Type B pancreatic cell (in vitro differentiated cells): ENCODE measurements around the gene COL4A2. TPM values are rescaled to one million over a fixed set of nuclear protein-coding genes. Genes with fewer than 3 reads are reported as not detected.

ENCODE experiments used
- DNase-seq: peaks from one replicate; pipeline ENCODE4 v3.0.0; 2021; ENCODE audit warnings: mixed read lengths; ENCODE audit not compliant: unreplicated experiment; ENCODE audit errors: extremely low spot score
- H3K27ac Mint-ChIP-seq: 2 replicates; pipeline ENCODE4 v1.8.0; 2021; ENCODE audit warnings: mild to moderate bottlenecking, mixed read lengths
- H3K27me3 Mint-ChIP-seq: 2 replicates; pipeline ENCODE4 v1.8.0; 2021; ENCODE audit warnings: mixed read lengths
- H3K36me3 Mint-ChIP-seq: 2 replicates; pipeline ENCODE4 v1.8.0; 2021; ENCODE audit warnings: mixed read lengths
- H3K4me1 Mint-ChIP-seq: one replicate; pipeline ENCODE4 v1.8.0; 2021; ENCODE audit warnings: mixed read lengths; ENCODE audit not compliant: unreplicated experiment
- H3K4me3 Mint-ChIP-seq: 2 replicates; pipeline ENCODE4 v1.8.0; 2021; ENCODE audit warnings: mild to moderate bottlenecking, mixed read lengths
- H3K9me3 Mint-ChIP-seq: 2 replicates; pipeline ENCODE4 v1.8.0; 2021; ENCODE audit warnings: mixed read lengths
- CTCF ChIP-seq: fragments of 200-600 bp; sonication (generic); conservative IDR thresholded peaks from 2 replicates; pipeline ENCODE4 v1.5.0; 2021; ENCODE audit warnings: antibody characterized with exemption, mild to moderate bottlenecking
- total RNA-seq: library from RNA; stranded (reverse); gene quantifications from 2 replicates; pipeline ENCODE4 v1.2.1, GENCODE V29; 2021; ENCODE audit warnings: low replicate concordance

COL4A2 gene
- total RNA-seq, 1 donor from 2014 or later = 145 TPM

DNA sequence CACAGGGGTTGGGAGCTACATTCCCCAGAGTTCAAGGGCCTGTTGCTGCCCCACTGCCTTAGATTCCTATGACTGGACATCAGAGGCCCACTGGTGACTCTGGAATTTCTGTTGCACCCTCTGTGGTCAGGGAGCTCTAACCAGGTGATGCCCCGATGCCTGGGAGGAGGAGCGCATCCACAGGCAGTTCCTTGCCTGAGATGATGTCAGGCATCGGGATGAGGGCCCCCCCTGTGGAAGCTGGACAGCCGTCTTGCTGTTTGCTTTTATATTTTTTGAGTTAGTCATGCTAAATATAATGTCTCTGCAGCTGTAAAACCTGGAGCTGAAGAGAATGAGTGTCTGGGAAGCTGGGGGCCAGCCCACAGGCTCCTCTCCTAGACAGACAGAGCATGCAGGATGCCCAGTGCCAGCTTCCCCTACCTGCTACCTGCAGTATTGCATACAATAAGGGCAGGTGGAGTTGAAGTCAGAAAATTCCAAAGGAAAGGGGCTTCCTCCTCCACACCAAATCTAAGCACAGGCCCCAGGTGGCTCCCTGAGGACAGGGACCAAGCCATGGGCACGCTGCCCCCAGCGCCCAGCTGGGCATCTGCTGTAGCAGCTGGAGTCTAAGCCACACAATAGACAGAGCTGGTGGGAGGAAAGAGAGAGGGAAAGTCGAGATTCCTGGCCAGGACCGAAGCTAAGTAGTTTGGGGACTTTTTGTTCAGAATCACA, 16.2 kb downstream of the COL4A2 start:
- DNase-seq = no peak
- Mint-ChIP-seq H3K9me3 (peaks cover 5% of the 10 kb centered on the region), H3K27ac (no peak overlapping the region), H3K4me1 (peaks cover 31% of the 10 kb centered on the region), H3K36me3 (peaks cover 19% of the 10 kb centered on the region), H3K27me3 (peaks cover 3% of the 10 kb centered on the region), H3K4me3 (no peak overlapping the region)
- TF ChIP-seq CTCF = no peak

GRCh38 chr13:110324026-110324749, 17.1 kb downstream of the COL4A2 start:
- TF ChIP-seq CTCF = no peak
- Mint-ChIP-seq H3K27ac (no peak overlapping the region), H3K9me3 (peaks cover 5% of the 10 kb centered on the region), H3K4me3 (no peak overlapping the region), H3K4me1 (peaks cover 31% of the 10 kb centered on the region), H3K27me3 (peaks cover 3% of the 10 kb centered on the region), H3K36me3 (peaks cover 25% of the 10 kb centered on the region)
- DNase-seq = no peak

DNA sequence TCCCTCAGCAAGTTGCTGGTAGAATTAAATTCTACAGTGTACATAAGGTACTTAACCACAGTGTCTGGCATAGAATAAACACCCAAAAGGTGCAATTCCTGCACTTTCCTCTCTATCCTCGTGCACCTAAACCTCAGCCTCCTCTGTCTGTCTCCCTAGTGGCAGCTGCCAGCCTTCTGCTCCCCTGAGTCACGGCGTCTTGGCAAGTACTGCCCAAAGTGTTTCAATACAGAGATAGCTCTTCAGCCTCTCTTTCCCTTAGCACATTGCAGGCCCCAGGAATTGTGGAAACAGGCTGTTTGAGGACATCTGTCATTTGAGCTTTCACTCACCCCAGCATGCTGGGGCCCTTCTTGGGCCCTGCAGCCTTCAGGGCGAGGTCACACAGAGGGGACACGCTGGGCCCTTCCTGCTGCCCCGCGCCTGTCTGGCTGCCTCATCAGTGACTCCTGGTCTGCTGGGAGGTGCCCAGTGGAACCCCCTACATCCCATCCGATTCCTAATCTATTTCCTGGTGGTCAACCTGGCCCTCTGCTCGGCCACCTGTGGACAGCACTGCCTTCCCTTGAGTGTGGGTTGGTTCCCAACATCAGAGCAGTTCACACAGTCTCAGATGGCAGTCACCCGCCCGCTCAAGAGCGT, 19.3 kb downstream of the COL4A2 start:
- no peak for TF ChIP-seq CTCF
- H3K4me1 Mint-ChIP-seq = peaks cover 32% of the 10 kb centered on the region
- no peak for DNase-seq
- peaks cover 3% of the 10 kb centered on the region for H3K27me3 Mint-ChIP-seq
- H3K9me3 Mint-ChIP-seq = peaks cover 4% of the 10 kb centered on the region
- H3K4me3 Mint-ChIP-seq = peak overlapping the region; percentile 5
- H3K36me3 Mint-ChIP-seq = peaks cover 35% of the 10 kb centered on the region
- peak overlapping the region; percentile 35 for H3K27ac Mint-ChIP-seq

DNA sequence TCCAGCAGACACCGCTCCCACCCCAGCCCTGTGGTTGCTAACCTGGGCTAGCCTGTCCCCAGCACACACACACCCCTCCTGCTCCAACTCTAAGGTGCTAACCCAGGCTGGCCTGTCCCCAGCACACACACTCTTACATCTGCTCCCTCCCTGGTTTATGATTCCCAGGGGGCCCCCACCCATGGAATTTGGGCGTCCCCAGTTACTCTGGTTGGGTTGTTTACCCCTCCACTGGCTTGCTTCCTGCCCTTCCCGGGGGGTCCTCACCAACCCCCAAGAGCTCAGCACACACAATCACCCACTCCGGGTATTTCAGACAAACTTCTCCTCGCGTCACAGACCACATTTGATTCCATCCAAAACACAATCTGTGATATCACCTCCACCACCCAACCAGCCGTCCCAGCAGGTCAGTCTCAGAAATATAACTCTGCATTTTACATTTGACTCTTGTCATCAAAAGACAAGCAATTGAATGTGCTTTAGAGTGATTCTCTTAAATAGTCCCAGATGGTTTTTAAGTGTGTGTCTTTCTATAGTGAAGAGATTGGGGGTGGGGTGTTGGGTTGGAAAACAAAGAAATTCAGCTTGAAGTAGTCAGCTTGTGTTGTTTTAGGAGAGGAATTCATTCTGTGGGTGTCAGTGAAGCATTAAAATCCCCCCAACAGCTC, 20.1 kb downstream of the COL4A2 start:
- Mint-ChIP-seq H3K36me3 (peaks cover 33% of the 10 kb centered on the region), H3K4me3 (peak overlapping the region; percentile 56), H3K27ac (peak overlapping the region; percentile 35), H3K9me3 (no peaks in the 10 kb centered on the region), H3K27me3 (peaks cover 3% of the 10 kb centered on the region), H3K4me1 (peaks cover 32% of the 10 kb centered on the region)
- TF ChIP-seq CTCF = no peak
- DNase-seq = no peak

- TF ChIP-seq CTCF = no peak
- Mint-ChIP-seq H3K4me1 (peaks cover 32% of the 10 kb centered on the region), H3K9me3 (no peaks in the 10 kb centered on the region), H3K4me3 (no peak overlapping the region), H3K27me3 (peaks cover 3% of the 10 kb centered on the region), H3K27ac (no peak overlapping the region), H3K36me3 (peaks cover 38% of the 10 kb centered on the region)
- DNase-seq = no peak
These were observed 21.5 kb downstream of the COL4A2 start for GRCh38 chr13:110328573-110328972.
